Activated CD8-positive, alpha-beta memory T cell treated with anti-CD3 and anti-CD28 coated beads, Interleukin-2, amount 10 ng/mL, durations not matched to agents 7 days and 5 days (primary cell): ENCODE results near the gene CCDC149. TPM values are rescaled to one million over a fixed set of nuclear protein-coding genes. Genes with fewer than 3 reads are reported as not detected.

Experiments
- total RNA-seq, 2 experiments: library from RNA; stranded (reverse); gene quantifications; one replicate each; pipeline ENCODE4 v1.2.3, GENCODE V29; 2021

The CCDC149 gene
- total RNA-seq, 2 experiments from 2014 or later: not detected

Other genes starting within 250 kb of the CCDC149 start
- gene SOD3, start 117.5 kb downstream of the CCDC149 start, total RNA-seq: not detected
- gene LGI2, start 117.9 kb upstream of the CCDC149 start, total RNA-seq: not detected
- gene SEPSECS, start 247.4 kb upstream of the CCDC149 start, total RNA-seq: 10 to 100 TPM; 12.9 TPM